DOHH2 (cell line): ENCODE measurements around the gene RYR2.

Source experiments
- EZH2phosphoT487 ChIP-seq: fragments of 200-600 bp; sonication (generic); IDR thresholded peaks from 2 replicates; pipeline ENCODE4 v1.6.1; 2017; ENCODE audit warnings: borderline replicate concordance, mild to moderate bottlenecking, antibody characterized with exemption, low read length, moderate library complexity, mixed read lengths
- TF ChIP-seq, protein P1 (sequence below): fragments of 200-600 bp; sonication (generic); IDR thresholded peaks from one replicate; pipeline ENCODE4 v1.5.1; 2014; ENCODE audit warnings: antibody characterized with exemption, mild to moderate bottlenecking, low read depth, low read length; ENCODE audit not compliant: poor library complexity, severe bottlenecking

DNA sequence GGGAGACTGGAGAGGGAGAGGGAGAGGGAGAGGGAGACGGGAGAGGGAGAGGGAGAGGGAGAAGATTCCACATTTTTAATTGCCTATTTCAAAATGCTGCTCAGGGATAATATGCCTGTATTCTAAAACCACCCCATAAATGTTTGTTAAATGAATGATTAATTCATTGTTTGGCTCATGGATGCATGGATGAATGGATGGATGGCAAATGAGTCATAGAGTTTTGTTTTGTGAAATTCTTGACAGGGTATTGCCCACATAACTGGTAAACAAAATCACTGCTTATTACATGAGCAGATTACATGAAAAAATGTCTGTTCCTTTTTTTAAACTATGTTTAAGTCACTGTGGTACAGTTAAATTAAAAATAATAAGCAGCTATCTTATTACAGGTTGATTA, 628.3 kb downstream of the RYR2 start:
- TF ChIP-seq, protein P1, sequence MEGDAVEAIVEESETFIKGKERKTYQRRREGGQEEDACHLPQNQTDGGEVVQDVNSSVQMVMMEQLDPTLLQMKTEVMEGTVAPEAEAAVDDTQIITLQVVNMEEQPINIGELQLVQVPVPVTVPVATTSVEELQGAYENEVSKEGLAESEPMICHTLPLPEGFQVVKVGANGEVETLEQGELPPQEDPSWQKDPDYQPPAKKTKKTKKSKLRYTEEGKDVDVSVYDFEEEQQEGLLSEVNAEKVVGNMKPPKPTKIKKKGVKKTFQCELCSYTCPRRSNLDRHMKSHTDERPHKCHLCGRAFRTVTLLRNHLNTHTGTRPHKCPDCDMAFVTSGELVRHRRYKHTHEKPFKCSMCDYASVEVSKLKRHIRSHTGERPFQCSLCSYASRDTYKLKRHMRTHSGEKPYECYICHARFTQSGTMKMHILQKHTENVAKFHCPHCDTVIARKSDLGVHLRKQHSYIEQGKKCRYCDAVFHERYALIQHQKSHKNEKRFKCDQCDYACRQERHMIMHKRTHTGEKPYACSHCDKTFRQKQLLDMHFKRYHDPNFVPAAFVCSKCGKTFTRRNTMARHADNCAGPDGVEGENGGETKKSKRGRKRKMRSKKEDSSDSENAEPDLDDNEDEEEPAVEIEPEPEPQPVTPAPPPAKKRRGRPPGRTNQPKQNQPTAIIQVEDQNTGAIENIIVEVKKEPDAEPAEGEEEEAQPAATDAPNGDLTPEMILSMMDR, result no peak
- TF ChIP-seq EZH2phosphoT487, result no peak
